Measurements from ENCODE around the gene SUN2.

SUN2 gene

GRCh38 chr22:38751422-38752346 is 4.1 kb downstream of the SUN2 start:
- DNase-seq (ENCODE audit: low spot score) = no peak

DNA sequence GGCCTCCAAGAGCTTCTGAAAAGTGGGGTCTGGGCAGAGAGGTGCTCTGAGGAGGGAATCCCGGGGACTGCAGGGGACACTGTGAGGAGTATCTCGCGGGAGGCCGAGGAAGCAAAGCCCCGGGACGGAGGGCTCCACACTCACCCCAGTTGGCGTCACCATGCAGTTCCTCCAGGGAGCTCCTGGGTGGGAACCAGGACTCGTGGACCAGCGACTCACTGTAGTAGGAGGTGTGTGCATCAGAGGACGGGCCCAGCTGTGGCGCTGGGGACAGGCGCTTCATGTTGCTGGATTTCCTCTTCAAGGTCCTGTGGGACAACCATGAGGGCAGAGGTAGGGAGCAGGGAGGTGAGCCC is 4.8 kb downstream of the SUN2 start:
- DNase-seq (ENCODE audit: low spot score) = no peak

DNA sequence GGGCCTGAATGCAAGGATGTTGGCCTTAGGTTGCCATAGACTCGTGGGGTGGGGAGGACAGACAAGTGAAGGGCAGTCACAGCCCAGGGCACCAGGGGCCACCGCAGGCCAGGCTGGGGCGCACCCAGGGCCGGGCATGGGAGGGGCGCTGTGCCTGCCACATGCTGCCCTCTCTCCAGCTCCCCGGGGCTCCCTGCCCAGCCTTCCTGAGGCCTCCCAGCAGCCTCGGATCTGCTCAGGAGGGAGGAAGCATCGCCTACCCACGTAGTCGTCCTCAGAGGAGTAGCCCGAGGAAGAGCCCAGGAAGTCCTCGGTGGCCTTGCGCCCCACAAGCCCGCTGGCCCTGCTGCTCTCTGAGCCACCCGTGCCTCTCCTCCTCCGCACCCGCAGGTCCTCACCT is 5.2 kb downstream of the SUN2 start:
- DNase-seq (ENCODE audit: low spot score) = no peak

DNA sequence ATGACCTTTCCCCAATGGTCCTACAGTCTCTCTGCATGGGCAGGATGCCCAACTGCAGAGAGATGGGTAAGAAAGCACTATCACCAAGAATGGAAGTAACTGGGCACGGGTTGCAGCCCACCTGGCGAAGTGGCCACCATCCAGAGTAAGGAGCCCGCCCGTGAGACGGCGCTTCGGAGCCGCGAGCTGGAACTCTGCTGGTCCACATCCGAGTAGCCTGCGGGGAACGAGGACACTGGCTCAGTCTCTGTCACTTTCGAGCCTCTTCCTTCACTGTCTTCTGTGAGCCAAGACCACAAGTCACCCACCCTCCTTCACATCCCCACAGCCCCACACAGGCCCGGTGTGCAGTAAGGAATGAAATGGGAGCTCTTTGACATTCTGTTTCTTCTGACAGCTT is 5.7 kb downstream of the SUN2 start:
- DNase-seq (ENCODE audit: low spot score) = no peak

DNA sequence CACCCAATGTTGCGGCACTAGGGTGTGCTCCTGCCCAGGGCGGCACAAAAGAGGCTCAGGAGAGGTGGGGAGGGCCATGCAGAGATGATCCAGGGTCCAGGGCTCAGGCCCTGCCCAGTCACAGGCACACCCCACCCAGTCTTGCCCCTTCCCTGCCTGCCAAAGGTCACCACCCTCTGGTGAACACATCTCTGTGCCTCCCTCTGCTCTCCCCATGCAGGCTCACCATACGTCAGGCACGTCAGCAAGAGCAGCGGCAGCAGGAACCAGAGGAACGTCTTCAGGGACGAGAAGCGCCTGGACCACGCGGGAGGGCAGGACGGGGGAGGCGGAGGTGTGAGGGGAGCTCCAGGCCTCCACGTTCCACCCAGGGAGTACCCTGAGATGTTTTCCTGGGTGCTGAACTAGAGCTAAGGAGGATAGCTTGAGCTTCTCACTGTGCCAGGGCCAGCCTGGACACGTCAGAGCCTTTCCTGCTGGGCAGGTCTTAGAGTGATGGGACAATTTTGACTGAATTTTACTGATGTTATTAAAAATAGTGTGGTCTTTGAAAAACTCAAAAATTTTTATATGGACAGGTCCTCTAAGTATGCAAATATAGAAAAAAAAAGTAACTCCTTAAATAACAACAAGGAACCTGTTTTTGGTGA is 7.2 kb downstream of the SUN2 start:
- DNase-seq (ENCODE audit: low spot score) = no peak

DNA sequence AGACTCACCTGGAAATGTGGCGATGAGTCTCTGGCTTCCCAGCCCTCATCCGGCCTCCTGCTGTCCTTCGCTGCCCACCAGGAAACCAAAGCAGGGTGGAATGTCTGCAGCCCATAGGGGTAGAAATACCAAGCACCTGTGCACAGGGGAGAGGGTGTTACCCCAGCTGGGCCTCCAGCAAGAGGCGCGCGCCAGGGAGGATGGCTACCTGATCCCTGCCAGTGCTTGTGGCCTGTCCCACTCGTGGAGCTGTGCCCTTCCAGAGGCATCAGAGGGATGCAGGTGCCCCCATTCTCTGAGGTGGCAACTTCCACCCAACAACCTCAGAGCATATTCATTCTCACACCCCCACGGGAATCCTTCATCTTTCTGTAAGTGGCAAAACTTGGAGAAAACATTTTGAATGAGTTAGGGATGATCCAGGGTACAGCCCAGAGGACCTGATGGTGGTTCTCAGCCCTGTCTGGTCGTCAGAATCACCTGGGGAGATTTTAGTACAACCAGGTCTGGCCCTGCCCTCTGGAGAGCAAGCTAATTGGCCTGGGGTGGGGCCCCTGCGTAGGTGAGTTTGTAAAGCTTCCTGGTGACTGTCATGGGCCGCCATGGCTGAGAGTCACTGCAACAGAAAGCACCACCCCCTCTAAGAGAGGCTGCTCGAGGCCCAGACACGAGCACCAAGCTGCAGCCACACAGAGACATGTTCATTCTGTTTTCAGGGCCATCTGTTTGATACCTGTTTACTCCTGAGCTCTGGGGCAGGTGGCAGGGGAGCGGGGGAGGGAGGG is 9.9 kb downstream of the SUN2 start:
- DNase-seq (ENCODE audit: low spot score) = no peak

DNA sequence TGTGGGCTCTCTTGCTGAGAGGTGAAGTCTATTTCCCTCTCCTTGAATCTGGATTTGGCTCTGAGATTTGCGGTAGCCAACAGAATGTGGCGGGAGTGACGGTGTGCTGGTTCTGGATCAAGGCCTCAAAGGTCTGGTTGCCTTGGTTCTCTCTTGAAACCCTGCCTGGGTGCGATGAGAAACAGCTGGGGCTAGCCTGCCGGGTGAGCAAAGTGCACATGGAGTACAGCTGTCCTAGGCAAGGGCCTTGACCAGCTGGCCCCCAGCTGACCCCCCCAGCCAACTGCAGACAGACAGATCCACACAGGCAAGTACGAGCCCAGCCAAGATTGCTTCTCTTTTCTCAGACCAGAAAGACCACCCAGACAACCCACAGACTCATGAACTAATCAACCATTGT is 10.8 kb downstream of the SUN2 start:
- DNase-seq (ENCODE audit: low spot score) = no peak

- DNase-seq (ENCODE audit: low spot score) = no peak
Measured at GRCh38 chr22:38742176-38742942, 13.4 kb downstream of the SUN2 start.

GRCh38 chr22:38741576-38741975 is 14.2 kb downstream of the SUN2 start:
- no peak for DNase-seq (ENCODE audit: low spot score)

- no peak for DNase-seq (ENCODE audit: low spot score)
Measured at GRCh38 chr22:38741166-38741565, 14.6 kb downstream of the SUN2 start.

DNA sequence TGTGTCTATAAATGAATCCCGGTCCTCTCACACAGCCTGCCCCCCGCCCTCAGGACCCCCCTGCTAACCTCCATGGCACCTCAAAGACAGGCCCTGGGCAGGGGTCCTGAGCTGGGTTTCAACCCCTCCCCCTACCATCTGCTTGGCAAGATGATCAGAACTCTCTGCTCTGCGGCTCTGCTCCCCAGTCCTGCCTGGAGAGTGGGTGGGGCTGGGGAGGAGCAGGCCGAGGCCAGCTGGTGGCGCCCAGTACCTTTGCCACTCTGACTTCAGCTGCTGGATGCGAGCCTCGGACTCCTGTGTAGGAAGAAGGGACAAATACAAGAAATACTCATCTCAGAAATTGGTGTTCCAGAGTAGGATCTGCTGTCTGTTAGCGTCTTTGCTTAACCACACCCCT is 15.0 kb downstream of the SUN2 start:
- no peak for DNase-seq (ENCODE audit: low spot score)

GRCh38 chr22:38740116-38740723 is 15.6 kb downstream of the SUN2 start:
- DNase-seq (ENCODE audit: low spot score) = no peak

GRCh38 chr22:38739300-38740055 is 16.3 kb downstream of the SUN2 start:
- no peak for DNase-seq (ENCODE audit: low spot score)

DNA sequence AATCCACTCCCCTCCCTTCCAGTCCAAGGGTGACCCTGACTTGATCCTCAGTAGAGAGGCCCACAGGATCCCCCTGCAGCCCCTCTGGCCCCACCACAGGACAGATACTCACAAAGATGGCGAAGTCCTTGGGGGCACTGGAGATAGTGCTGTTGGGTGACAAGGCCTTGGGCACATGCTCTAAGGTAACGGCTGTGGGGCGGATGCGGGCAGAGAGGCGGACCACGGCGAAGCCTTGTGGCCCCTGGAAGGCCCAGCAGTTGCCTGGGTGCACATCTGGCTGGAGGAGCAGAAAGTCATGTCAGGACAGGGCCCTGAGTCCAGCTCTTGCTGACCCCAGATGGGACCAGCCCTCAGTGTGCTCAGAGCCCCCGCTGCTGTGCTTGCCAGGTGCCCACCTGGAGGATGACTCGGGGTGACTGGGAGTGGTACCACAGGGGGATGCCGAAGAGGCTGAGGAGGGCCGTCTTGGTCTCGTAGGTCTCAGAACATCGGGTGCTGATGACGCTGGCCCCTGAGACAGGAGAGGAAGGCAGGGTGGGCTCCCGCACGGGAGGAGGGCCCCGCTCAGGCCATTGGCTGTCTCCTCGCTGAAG is 17.2 kb downstream of the SUN2 start:
- no peak for DNase-seq (ENCODE audit: low spot score)

DNA sequence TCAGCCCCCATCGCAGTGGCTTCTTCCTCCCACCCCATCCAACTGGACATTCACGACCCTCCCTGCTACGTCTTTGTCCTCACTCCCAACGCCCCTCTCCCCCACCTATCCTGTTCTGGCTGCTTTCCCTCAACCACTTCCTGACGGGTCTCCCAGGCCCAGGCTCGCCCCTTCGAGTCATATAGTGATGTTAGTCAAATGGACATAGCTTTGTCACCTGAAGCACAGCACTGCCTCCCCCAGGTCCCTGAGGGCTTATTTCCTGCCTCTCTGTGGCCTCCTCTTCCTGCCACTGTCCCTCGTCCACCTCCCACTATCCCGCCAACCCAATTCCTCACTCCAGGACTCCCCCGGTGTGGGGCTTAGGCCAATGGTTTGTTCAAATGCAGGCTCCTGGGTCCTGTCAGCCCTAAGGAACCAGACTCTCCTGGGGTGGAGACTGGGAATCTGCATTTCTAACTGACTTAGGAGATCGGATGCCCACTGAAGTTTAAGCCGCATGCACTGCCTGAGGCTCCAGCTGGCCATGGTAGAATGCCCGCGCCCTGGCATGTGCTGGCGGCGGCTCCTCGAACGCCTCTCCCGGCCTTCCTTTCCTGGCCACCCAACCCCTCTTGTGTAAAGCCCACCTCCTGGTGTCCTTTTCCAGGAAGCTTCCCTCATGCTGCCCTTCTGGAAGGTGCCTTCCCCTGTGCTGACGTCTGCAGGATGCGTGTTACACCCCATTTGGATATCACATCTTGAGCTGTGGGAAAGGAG is 18.3 kb downstream of the SUN2 start:
- DNase-seq (ENCODE audit: low spot score) = no peak

DNA sequence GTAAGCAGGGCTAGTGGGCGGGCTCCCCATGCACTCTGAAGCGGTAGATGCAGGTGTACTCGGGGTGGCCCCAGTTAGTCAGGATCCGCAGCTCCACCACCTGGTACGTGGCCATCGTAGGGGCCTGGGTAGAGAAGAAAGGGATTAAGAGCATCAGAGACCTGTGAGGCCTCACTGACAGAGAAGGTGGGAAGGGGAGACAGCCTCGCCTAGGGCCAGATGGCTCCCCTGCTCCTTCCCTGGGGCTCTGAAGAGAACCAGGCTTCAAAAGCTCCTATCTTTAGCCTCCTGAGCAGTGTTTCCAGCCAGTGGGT is 19.6 kb downstream of the SUN2 start:
- DNase-seq (ENCODE audit: low spot score) = no peak

DNA sequence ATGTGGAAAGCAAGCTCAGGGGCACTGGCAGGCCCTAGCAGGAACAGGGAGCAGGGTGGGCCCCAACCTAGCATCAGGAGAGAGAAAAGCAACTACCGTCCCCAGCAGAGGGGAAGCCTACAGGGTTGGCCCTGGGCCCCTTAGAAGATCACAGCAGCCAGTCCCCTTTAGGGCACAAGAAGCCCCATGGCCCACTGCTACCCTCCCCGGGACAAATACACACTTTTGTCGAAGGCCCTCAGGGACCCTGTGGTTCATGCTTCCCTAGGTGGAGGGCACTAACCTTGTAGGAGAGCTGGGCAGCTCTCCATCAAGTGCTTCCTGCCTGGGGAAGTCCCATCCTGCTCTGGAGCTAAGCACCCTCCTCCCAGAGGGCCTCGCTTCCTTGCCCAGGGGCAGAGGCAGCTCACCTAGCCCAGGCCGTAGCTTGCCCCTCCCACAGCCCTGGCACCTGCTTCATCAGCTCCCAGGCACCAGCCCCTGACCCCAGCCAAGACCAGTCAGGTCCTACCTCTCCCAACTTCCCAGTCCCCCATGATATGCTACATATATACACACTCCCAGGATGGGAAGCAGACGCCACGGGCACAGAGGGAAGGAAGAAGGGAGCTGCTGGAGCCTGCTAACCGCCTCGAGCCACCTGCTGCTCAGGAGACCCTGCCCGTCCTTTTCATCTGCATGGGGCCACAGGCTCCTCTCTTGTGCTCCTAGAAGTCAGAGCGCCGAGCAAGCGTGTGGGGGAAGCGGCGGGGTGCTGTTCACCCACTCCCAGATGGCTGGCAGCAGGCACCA is 20.1 kb downstream of the SUN2 start:
- no peak for DNase-seq (ENCODE audit: low spot score)

- DNase-seq (ENCODE audit: low spot score) = no peak
Measured at GRCh38 chr22:38735126-38735464, 20.7 kb downstream of the SUN2 start.

DNA sequence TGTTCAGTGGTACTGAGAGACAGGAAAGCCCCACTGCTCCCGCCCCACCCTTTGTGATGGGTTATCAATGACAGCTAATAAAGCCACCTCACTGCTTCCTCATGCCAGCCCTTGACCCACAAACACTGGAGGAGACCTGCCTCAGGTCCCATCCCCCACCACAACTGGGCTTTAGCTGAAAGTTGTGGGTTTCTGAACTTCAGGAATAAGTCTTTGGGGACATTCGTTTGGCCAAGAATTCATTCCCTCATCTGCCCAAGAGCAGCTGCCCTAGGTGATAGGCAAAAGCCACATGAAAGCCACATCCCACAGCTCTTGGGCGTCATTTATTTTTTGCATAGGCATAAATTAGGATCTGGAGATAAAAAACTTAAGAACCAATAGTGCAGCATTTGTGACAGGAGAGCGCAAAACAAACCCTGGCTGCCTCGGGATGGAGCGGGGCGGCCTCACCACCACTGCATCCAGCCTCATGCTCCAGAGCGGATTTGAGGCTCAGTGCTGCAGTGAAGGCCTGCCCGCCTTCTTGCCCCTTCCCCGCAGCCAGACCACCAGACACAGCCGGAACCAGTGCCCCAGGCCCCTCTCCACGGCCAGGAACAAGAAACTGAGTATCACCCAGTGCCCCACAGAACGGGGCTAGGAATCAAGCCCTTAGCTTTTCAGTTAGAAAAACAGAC is 21.2 kb downstream of the SUN2 start:
- no peak for DNase-seq (ENCODE audit: low spot score)

All from AG08395 (cell line).